ENCODE results near the gene TAPBPL.

GRCh38 chr12:6472491-6472890, 20.6 kb downstream of the TAPBPL start:
- TF ChIP-seq EP300 (IDR thresholded peaks at IDR 0.05) (no peak), CTCF (IDR thresholded peaks at IDR 0.05) (no peak)

Data from ovary (tissue), 3 donors.